DND-41 (cell line): ENCODE results near the gene SMAD1.

ENCODE experiments used
- ATAC-seq: fragments of 200-7000 bp; cut with Tn5 transposase; 3 replicates; pipeline ENCODE4 v1.9.1; 2021; ENCODE audit warnings: low read depth; ENCODE audit not compliant: insufficient read depth
- DNase-seq: peaks from one replicate; pipeline ENCODE4 v3.0.0-alpha.2; 2020
- H2AFZ ChIP-seq: 2 replicates; pipeline ENCODE4 v1.6.0; 2012; ENCODE audit warnings: low read depth, low read length
- H3K27ac ChIP-seq: 2 replicates; pipeline ENCODE4 v1.5.1; 2012; ENCODE audit warnings: low read length, inconsistent platforms
- H3K27me3 ChIP-seq: fragments of 200-600 bp; sonication (generic); 2 replicates; pipeline ENCODE4 v1.6.0; 2012; ENCODE audit warnings: low read length, mild to moderate bottlenecking, inconsistent platforms; ENCODE audit not compliant: insufficient read depth, poor library complexity
- H3K36me3 ChIP-seq: 2 replicates; pipeline ENCODE4 v1.5.1; 2012; ENCODE audit warnings: low read length, inconsistent platforms; ENCODE audit not compliant: insufficient read depth
- H3K4me1 ChIP-seq: 2 replicates; pipeline ENCODE4 v1.5.1; 2012; ENCODE audit warnings: mild to moderate bottlenecking, low read length; ENCODE audit not compliant: insufficient read depth
- H3K4me2 ChIP-seq: 2 replicates; pipeline ENCODE4 v1.6.0; 2012; ENCODE audit warnings: mild to moderate bottlenecking, moderate library complexity, low read length, inconsistent platforms; ENCODE audit not compliant: insufficient read depth
- H3K4me3 ChIP-seq, 2 experiments: fragments of 200-600 bp in 1 of 2; shearing (Covaris generic) in 1 of 2; 2 replicates each; pipeline ENCODE4 v1.5.1; 2012 to 2016; ENCODE audit warnings: inconsistent platforms in 2 of 2, low read length in 2 of 2, mild to moderate bottlenecking in 2 of 2, low read depth in 1 of 2, moderate library complexity in 1 of 2
- H3K79me2 ChIP-seq: 2 replicates; pipeline ENCODE4 v1.6.0; 2012; ENCODE audit warnings: low read length, inconsistent platforms; ENCODE audit not compliant: insufficient read depth
- H3K9ac ChIP-seq: 2 replicates; pipeline ENCODE4 v1.6.0; 2012; ENCODE audit warnings: low read depth, mild to moderate bottlenecking, inconsistent platforms, low read length, moderate library complexity
- H3K9me3 ChIP-seq: 2 replicates; pipeline ENCODE4 v1.5.1; 2012; ENCODE audit warnings: low read length, moderate library complexity, mild to moderate bottlenecking, inconsistent platforms; ENCODE audit not compliant: insufficient read depth, severe bottlenecking
- H4K20me1 ChIP-seq: 2 replicates; pipeline ENCODE4 v1.6.0; 2012; ENCODE audit warnings: low read length; ENCODE audit not compliant: insufficient read depth
- EZH2 ChIP-seq: IDR thresholded peaks from 3 replicates; pipeline ENCODE4 v1.6.1; 2012; ENCODE audit warnings: borderline replicate concordance, low read depth, mild to moderate bottlenecking, moderate library complexity, low read length, inconsistent platforms; ENCODE audit not compliant: severe bottlenecking
- TF ChIP-seq, protein P1 (sequence below): IDR thresholded peaks from 2 replicates; pipeline ENCODE4 v1.5.1; 2012; ENCODE audit warnings: borderline replicate concordance, low read length, moderate library complexity, mild to moderate bottlenecking; ENCODE audit not compliant: poor library complexity, severe bottlenecking; ENCODE audit errors: extremely low read depth

The SMAD1 gene

DNA sequence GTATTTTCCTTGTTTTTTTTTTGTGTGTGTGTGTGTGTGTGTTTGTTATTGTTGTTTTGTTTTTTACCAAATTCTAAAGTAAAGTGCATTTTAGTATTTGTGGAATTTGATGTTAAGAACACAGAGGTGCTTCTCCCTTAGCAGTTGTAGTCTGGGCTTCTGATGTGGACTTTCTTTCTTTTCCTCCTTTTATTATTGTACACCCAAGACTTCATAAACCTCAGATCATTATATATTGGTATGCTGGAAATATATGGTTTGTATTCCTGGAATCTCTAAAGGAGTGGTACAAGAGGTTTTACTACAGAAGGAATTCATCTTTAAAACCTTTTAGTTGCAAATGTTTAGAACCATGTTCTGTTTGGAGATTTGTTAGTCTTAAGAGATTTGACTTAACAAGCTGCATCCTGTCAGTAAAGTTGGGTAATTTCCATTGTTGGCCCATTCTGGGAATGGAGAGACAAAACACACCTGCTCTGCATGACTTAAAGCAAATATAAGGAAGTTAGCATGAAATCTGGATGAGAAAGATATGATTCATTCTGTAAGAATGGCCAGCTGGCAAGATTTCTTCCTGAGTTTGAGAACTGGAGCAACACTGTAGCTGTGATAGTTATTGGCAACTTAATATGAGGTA is 64.0 kb downstream of the SMAD1 start:
- TF ChIP-seq, protein P1, sequence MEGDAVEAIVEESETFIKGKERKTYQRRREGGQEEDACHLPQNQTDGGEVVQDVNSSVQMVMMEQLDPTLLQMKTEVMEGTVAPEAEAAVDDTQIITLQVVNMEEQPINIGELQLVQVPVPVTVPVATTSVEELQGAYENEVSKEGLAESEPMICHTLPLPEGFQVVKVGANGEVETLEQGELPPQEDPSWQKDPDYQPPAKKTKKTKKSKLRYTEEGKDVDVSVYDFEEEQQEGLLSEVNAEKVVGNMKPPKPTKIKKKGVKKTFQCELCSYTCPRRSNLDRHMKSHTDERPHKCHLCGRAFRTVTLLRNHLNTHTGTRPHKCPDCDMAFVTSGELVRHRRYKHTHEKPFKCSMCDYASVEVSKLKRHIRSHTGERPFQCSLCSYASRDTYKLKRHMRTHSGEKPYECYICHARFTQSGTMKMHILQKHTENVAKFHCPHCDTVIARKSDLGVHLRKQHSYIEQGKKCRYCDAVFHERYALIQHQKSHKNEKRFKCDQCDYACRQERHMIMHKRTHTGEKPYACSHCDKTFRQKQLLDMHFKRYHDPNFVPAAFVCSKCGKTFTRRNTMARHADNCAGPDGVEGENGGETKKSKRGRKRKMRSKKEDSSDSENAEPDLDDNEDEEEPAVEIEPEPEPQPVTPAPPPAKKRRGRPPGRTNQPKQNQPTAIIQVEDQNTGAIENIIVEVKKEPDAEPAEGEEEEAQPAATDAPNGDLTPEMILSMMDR: no peak
- TF ChIP-seq EZH2: no peak
- no peak overlapping the region for H3K4me2 ChIP-seq
- no peak for DNase-seq

DNA sequence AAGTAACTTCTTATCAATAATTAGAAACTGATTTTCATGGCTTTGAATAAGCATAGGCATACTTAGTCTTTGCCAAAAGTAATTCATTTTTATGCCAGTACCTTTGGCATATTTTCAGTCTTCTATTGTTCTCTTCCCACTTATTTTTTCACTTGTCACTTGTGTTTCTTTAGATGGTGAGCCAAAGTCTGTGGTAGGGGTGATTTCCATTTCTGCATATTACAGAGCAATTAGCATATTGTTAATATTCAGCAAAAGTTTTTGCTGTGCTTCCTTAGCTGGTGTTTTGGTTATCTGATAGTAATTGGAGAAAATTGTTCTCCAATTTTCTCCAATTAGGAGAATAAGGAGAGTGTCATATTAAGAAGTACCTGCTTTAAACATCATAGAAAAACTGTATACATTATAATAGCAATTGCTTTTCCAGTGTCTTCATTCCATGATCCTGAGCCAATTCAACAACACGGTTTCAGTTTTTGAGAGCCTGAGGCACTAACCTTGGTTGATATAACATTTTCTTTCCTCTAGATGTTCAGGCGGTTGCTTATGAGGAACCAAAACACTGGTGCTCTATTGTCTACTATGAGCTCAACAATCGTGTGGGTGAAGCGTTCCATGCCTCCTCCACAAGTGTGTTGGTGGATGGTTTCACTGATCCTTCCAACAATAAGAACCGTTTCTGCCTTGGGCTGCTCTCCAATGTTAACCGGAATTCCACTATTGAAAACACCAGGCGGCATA is 64.7 kb downstream of the SMAD1 start:
- ATAC-seq: no peak
- TF ChIP-seq EZH2: no peak
- TF ChIP-seq, protein P1: no peak
- no peak overlapping the region for H3K9ac ChIP-seq
- H3K4me3 ChIP-seq: no peak overlapping the region
- no peaks in the 10 kb centered on the region for H3K79me2 ChIP-seq
- no peaks in the 10 kb centered on the region for H3K27me3 ChIP-seq
- no peaks in the 10 kb centered on the region for H3K4me1 ChIP-seq
- no peaks in the 10 kb centered on the region for H3K9me3 ChIP-seq
- no peak overlapping the region for H3K27ac ChIP-seq
- DNase-seq: no peak
- no peak overlapping the region for H2AFZ ChIP-seq
- no peak overlapping the region for H3K4me2 ChIP-seq
- no peaks in the 10 kb centered on the region for H4K20me1 ChIP-seq
- no peaks in the 10 kb centered on the region for H3K36me3 ChIP-seq

More for the DNA sequence above, 64.0 kb downstream of the SMAD1 start:
- H3K36me3 ChIP-seq: no peaks in the 10 kb centered on the region
- H3K27me3 ChIP-seq: no peaks in the 10 kb centered on the region
- H3K9me3 ChIP-seq: no peaks in the 10 kb centered on the region
- H3K4me3 ChIP-seq: no peak overlapping the region
- H2AFZ ChIP-seq: no peak overlapping the region
- no peak overlapping the region for H3K27ac ChIP-seq
- H3K9ac ChIP-seq: no peak overlapping the region
- no peaks in the 10 kb centered on the region for H4K20me1 ChIP-seq
- H3K4me1 ChIP-seq: no peaks in the 10 kb centered on the region
- H3K79me2 ChIP-seq: no peaks in the 10 kb centered on the region
- no peak for ATAC-seq

DNA sequence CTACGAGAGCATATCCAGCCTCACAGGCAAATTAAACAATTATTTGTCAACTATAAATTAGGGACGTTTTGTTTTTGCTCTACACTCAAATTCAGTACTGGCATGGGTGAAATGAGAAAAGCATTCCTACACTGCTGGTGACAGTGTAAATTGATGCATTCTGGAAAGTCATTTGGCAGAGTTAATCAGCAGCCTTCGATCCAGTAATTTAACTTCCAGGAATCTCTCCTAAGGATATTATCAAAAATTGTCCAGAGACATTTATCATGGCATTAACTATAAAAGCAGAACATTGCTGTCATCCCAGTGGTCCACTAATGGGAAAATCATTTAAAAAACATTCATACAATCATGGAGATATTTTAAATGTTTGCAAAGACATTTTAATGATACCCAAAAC is 70.0 kb downstream of the SMAD1 start:
- Histone ChIP-seq H4K20me1 (no peaks in the 10 kb centered on the region), H3K36me3 (no peaks in the 10 kb centered on the region), H3K27ac (no peak overlapping the region), H3K9ac (no peak overlapping the region), H3K27me3 (no peaks in the 10 kb centered on the region), H2AFZ (no peak overlapping the region), H3K4me1 (no peaks in the 10 kb centered on the region), H3K4me3 (no peak overlapping the region), H3K9me3 (no peaks in the 10 kb centered on the region), H3K79me2 (no peaks in the 10 kb centered on the region), H3K4me2 (no peak overlapping the region)
- TF ChIP-seq, protein P1: no peak
- no peak for TF ChIP-seq EZH2
- ATAC-seq: no peak
- DNase-seq: no peak
